Stimulated activated CD4-positive, alpha-beta T cell treated with anti-CD3 and anti-CD28 coated beads, Interleukin-4, amount 100 ng/mL, for 1 hour (primary cell): ENCODE results near the gene APOC3.
"Not testable (repeated sequence)": the region's sequence is repeated elsewhere in the genome, so short reads cannot be mapped to it uniquely, and the experiment has no call there.

Source experiments
- DNase-seq: peaks from one replicate; pipeline ENCODE4 v3.0.0-alpha.2; 2020

The APOC3 gene

GRCh38 chr11:116829525-116830183 is at the start of gene APOC3:
Gene APOC3 (plus strand): TSS chr11:116829907. CDS start chr11:116830583, 676 bp downstream.
- no peak for DNase-seq

GRCh38 chr11:116782728-116783127 is 47.0 kb upstream of the APOC3 start:
- no peak for DNase-seq

DNA sequence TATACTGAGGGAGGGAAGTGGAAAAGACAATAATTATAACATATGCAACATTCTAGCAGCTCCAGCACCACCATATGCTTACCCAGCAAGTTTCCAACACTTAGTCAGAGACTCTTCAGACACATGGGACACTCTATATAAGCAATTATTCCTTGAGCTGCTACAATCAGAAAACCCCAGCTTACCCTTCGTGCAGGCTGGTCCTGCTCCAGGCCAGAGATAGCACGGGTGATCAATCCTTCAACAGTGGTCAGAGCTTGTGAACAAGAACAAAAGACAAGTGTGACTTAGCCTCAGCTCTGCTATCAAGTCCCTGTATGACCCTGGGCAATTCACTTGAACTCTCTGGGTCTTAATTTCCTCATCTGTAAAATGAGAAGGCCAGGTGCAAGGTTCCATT is 43.4 kb upstream of the APOC3 start:
- no peak for DNase-seq

- DNase-seq, result no peak
These were observed 42.7 kb upstream of the APOC3 start for GRCh38 chr11:116786966-116787365.

GRCh38 chr11:116787436-116787785 is 42.3 kb upstream of the APOC3 start:
- no peak for DNase-seq

- DNase-seq, result peak; percentile 84
These were observed 41.8 kb upstream of the APOC3 start, which contains the start of gene ZPR1 for GRCh38 chr11:116787786-116788486. Gene ZPR1 (minus strand): TSS chr11:116788023. CDS start chr11:116787990, 33 bp downstream.

DNA sequence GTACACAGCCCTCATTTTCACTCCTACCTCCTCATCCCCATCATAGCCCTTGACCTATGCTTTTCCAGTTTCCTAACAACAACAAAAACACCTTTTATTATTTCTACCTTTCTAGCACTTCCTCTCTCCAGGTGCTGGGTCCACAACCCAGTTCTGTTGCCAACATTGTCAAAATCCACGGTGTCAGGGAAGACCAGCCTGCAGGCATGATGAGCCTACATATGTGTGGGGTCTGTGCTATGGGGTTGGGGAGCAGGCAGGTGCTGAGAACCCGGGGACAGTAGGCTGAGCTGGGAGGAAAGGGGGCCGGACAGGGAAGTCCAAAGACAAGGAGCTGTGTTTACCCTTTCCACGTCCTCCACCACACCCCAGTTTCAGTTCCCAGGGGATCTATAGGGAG is 41.2 kb upstream of the APOC3 start:
- DNase-seq, result no peak

GRCh38 chr11:116788975-116789374 is 40.7 kb upstream of the APOC3 start:
- DNase-seq, result no peak

DNA sequence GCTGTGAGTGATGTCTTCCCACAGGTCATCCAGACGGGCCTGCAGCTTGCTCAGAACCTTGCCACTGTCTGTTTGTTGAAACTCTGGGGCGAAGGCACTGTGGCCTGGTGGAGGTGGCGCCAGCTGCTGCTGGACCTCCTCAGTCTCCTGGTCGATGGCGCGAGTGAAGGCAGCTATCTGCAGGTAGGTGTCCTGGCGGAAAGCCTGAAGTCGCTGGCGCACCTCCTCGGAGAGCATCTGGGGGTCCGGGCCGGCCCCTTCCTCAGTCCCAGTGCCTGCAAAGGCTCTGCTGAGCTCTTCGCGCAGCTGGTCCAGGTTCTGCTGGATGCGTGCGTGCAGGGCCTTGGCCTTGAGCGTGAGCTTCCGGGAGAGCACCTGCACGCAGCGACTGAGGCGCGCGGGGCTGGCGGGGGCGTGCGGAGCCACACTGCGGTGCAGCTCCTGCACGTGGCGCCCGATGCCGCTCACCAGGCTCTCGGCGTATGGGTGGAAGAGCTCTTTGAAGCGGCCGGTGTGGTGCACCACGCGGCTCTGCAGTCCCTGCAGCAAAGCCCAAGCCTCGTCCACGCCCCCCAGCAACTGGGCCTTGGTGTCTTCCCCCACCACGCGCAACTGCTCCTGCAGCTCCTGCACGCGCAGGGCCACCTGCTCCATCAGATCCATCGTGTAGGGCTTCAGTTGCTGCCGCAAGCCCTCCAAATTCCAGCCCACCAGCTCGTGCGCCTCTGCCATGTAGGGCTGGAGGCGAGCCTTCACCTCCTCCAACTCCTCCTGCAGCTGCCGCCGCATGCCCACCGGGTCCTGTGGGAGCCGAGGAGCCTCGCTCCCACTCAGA is 39.3 kb upstream of the APOC3 start:
- DNase-seq, result no peak

DNA sequence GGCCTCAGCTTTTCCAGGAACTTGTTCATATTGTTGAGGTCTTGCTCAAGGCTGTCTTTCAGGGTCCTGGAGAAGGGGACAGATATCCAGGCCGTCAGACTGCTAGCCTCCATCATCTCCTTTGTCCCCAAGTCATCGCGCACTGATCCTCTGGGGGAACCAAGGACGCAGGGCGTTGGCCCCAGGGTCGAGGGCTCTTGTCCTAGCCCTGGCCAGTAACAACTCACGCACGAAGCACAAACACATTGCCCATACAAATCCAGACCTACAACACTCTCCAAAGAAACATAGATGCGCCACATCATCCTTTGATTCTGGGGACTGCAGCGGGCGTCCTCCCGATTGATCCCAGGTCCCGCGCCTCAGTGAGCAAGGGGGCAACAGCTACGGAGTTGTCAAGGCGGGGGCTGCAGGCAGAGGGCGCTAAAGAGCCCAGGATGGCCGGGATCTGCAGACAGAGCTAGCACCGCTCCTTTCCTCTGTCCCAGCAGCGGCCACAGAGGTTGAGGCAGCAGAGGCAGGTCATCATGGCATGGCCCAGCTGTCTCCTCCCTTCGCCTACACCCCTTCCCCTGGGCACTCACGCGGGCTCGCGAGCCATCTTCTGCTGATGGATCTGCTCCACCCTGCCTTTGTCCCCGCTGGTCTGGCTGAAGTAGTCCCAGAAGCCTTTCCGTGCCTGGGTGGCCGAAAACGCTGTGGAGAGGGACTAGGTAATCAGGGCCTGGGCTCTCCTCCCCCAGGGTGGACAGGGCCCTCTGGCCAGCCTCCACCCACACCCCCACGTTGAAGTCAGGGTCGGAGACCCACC is 38.5 kb upstream of the APOC3 start:
- DNase-seq, result peak; percentile 77

DNA sequence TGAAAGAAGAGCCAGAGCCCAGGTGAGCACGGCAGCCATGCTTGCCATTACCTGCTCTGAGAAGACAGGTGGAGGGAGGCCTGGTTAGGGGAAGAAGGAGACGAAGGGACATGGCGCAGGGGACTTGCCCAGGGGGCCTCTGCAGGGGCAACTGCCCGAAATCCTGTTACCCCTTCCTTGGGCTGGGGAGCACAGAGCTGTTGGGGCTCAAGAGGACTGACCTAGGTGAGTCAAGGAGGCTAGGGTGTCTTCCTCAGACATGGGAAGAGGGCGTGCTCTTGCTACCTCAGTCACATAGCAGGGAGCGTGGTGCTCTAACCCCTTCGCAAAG is 37.9 kb upstream of the APOC3 start, which contains the start of gene APOA5:
TSS of gene APOA5 (minus strand) at position 67 of the 331 bp plus-strand sequence. CDS start at position 48, 19 bp downstream.
- no peak for DNase-seq

DNA sequence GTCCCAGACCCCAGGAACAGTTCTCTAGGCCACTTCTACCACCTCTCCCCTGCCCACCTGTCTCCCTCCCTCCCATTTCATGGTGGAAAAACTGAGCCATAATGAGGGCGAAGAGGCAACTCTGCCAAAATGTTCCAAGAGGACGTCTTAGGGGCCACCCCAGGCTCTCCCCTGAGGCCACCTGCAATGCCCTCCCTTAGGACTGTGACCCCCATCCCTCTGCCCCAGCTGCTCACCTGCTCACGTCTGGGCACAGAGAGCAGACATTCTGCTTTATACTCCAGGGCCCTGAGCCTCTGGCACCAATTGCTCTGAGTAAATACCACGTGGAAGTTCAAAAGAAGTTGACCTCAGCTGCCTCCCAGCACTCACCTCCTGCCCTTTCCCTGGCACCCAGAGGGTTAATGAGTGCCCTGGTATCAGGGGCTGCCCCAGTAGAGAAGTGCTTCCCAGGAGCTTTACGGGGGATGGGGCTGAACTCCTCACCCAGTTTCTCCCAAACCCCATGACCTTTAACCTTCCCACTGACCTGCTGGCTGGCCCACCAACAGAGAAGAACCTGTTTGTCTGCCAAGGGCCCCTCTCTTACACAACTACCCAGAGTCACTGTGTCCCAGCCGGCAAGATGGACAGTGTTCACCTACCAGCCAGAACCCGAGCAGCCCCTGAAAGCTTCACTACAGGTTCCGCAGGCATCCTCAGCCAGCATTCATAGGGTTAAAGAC is 37.4 kb upstream of the APOC3 start:
- no peak for DNase-seq

DNA sequence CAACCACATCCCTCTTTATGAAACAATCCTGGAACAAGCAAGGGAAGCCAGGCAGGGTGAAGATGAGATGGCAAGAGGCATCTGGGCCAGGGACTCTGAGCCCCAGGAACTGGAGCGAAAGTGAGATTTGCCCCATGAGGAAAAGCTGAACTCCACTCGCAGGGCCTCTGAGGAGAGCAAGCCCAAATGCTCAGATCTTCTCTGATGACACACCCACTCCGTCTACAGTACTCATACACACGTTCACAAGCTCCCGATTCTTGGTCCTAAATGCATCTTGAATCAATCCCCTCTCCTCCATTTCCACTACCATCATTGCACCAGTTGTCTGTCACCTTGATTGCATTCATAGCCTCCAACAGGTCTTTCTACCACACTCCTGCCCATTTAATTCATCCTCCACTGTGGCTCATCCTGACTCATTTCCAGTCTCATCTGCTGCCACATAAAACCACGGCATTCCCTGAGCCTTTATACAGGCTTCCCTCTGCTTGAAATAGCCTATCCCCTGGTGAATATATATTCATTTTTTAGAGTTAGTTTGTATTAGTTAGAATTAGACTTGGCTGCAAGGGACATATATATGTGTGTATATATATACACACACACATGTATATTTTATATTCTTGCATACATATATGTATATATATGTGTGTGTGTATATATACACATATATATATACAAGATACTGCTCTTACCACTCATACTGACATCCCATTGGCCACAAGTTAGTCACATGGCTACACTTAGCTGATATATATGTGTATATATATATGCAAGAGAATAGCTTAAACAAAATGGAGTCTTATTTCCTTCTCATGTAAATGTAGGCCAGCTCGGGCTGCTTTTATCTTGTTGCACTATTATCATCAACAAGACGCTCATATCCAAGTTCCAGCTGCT is 36.6 kb upstream of the APOC3 start:
- DNase-seq, result no peak

DNA sequence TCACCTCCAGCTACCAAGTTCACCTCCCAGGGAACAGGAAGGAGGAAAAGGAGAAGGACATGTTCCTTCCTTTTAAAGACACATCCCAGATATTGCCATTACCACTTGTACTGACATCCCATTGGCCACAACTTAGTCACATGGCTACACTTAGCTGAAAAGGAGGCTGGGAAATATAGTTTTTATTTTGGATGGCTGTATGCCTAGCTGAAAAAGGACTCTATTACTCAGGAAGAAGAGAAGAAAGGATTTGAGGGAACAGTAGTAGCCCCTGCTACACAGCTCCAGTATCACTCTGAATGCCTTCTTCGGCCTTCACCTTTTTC is 36.0 kb upstream of the APOC3 start:
- no peak for DNase-seq

GRCh38 chr11:116794851-116795250 is 34.9 kb upstream of the APOC3 start:
- no peak for DNase-seq

DNA sequence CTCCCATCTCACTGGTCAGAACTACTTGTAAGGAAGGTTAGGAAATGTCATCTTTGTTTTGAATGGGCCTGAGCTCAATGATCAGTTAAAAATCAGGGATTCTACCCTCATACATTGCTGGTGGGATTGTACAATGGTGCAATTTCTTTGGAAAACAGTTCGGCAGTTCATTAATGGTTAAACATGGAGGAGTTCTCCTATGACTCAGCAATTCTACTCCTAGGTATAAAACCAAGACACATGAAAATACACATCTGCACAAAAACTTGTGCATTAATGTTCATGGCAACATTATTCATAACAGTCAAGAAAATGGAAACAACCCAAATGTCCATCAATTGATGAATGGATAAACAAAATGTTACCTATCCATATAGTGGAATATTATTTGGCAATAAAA is 33.2 kb upstream of the APOC3 start:
- no peak for DNase-seq

DNA sequence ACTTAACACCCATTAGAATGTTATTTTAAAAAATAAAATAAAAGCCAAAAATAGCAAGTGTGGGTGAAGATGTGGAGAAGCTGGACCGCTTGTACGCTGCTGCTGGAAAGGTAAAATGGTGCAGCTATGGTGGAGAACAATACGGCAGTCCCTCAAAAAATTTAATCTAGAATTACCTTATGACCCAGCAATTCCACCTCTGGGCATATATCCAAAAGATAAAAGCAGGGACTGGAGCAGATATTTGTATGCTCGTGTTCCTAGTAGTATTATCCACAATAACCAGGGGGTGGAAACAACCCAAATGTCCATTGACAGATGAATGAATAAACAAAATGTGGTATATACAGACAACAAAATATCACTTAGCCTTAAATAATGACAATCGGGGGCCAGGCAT is 31.9 kb upstream of the APOC3 start:
- no peak for DNase-seq

GRCh38 chr11:116798368-116798767 is 31.3 kb upstream of the APOC3 start:
- DNase-seq, result no peak

- no peak for DNase-seq
These were observed 29.1 kb upstream of the APOC3 start for GRCh38 chr11:116800610-116801009.

DNA sequence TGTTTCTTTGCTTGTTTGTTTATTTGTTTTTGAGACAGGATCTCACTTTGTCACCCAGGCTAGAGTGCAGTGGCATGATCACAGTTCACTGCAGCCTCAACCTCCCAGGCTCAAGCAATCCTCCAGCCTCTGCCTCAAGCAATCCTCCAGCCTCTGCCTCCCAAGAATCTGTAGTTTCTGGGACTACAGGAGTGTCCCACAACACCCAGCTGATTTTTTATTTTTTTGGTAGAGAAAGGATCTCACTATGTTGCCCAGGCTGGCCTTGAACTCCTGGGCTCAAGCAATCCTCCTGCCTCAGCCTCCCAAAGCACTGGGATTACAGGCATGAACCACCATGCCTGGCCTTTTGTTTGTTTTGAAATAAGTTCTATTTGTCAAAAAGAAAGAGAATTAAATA is 28.0 kb upstream of the APOC3 start:
- not testable (repeated sequence) for DNase-seq

DNA sequence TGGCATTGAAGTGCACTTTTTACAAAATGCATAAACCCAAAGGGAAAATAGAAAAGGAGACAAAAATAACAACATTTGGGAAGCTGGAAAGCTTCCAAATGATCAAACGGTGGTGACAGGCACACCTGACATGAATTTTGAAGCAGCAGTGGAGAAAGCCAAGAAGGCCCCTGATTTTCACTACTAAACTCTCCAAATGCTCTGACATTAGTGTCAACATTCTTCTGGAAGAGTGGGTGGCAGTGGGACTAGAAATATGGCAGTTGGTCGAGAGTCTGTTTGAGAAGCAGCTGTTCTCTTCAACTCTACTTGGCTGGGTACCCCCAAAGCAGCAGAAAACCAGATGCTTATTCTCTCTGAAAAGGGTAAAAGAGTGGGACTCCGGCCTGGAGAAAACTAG is 25.7 kb upstream of the APOC3 start:
- no peak for DNase-seq
